ENCODE results near the gene HSPG2.
"Not testable (repeated sequence)": the region's sequence is repeated elsewhere in the genome, so short reads cannot be mapped to it uniquely, and the experiment has no call there.

Gene HSPG2

DNA sequence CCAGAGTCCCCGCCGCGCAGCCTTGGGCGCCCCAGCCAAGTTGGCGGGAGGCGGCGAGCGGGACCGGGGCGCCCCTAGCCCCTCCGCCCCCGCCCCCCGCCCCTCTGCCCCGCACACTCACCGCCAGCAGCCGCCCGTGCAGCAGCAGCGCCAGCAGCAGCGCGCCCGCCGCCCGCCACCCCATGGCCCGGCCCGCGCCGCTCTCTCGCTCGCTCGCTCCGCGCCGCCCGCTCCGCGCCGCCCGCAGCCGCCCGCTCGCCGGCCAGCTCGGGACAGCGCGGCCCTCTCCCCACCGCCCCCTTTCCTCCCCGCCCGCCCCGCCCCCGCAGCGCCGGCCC lies at the start of gene HSPG2:
Gene HSPG2, minus strand, starts transcription at position 277 of the 338 bp plus-strand sequence. Its CDS starts 93 bp downstream, at position 184.
- DNase-seq (ENCODE audit: low read depth in 4 of 4, low spot score in 1 of 4): no peak

DNA sequence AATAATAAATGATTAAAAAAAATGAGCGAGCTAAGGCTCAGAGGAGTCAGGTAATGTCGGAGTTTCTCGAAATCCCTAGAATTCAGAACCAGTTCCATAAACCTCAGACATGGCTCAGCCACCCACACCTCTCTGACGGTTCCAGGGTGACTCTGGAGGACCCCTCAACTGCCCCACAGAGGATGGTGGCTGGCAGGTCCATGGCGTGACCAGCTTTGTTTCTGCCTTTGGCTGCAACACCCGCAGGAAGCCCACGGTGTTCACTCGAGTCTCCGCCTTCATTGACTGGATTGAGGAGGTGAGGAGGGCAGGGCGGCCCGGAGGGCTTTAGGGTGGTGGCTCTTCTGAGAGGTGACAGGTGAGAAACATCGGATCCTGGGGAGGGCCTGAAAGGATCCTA lies 49.3 kb upstream of the HSPG2 start:
- not testable (repeated sequence) for DNase-seq (ENCODE audit: low read depth in 4 of 4, low spot score in 1 of 4)

GRCh38 chr1:21985893-21986292 lies 48.8 kb upstream of the HSPG2 start:
- not testable (repeated sequence) for DNase-seq (ENCODE audit: low read depth in 4 of 4, low spot score in 1 of 4)

DNA sequence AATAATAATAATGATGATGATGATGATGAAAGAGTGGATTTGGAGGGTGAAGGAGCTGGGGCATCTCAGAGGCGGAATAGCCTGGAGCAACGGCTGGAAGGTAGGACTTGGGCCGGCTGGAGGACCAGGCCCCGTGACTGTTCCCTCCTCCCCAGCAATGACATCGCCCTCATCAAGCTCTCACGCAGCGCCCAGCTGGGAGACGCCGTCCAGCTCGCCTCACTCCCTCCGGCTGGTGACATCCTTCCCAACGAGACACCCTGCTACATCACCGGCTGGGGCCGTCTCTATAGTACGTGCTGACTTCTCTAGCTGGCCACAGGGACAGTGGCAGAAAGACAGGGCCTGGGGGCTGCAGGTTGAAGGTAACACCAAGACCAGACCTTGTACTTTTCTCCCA lies 46.4 kb upstream of the HSPG2 start:
- DNase-seq (ENCODE audit: low read depth in 4 of 4, low spot score in 1 of 4): not testable (repeated sequence)

DNA sequence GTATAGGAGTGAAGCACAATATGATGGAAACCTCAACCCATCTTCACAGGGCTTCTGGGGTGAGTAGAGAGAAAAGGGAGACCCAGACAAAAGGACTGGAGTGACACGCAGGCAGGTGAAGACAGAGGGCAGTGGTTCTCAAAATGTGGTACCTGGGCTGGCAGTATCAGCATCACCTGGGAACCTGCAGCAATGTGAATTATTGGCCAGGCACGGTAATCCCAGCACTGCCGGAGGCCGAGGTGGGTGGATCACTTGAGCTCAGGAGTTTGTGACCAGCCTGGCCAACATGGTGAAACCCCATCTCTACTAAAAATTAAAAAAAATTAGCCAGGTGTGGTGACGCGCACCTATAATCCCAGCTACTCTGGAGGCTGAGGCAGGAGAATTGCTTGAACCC lies 45.0 kb upstream of the HSPG2 start:
- DNase-seq (ENCODE audit: low read depth in 4 of 4, low spot score in 1 of 4): not testable (repeated sequence)

DNA sequence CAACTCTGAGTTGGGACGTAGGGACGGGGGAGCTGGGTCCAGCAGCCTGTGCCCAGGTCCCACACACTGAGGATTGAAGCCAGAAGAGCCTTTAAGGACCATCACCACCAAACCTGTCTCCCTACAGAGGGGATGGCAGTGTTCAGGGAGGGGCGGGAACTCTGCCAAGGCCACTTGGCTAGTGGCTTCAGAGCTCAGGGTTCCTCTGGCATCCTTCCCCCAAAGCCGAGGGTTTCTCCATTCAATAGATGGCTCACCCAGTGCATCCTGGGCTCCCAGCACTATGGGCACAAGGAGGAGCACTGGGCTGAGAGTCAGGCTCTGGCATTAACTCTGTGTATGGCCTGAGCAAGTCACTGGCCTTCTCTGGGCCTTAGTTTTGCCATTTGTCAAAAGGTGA lies 44.1 kb upstream of the HSPG2 start:
- not testable (repeated sequence) for DNase-seq (ENCODE audit: low read depth in 4 of 4, low spot score in 1 of 4)

GRCh38 chr1:21980515-21981220 lies 43.6 kb upstream of the HSPG2 start:
- DNase-seq (ENCODE audit: low read depth in 4 of 4, low spot score in 1 of 4): not testable (repeated sequence)

DNA sequence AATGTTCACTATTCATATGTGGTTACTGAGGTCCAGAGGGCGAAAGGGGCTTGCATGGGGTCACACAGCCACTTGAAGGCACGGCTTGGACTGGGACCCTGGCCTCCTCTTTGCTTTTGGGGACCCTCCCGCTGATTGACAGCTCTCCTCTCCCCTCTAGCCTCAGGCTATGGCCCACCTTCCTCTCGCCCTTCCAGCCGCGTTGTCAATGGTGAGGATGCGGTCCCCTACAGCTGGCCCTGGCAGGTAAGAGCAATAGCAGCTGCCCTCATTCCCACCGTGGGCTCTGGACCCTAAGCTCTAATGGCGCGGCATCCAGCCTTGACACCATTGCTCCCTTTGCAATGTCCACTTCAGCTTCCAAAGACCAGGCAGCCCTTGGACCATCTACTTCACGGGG lies 41.1 kb upstream of the HSPG2 start:
- DNase-seq (ENCODE audit: low read depth in 4 of 4, low spot score in 1 of 4): not testable (repeated sequence)

DNA sequence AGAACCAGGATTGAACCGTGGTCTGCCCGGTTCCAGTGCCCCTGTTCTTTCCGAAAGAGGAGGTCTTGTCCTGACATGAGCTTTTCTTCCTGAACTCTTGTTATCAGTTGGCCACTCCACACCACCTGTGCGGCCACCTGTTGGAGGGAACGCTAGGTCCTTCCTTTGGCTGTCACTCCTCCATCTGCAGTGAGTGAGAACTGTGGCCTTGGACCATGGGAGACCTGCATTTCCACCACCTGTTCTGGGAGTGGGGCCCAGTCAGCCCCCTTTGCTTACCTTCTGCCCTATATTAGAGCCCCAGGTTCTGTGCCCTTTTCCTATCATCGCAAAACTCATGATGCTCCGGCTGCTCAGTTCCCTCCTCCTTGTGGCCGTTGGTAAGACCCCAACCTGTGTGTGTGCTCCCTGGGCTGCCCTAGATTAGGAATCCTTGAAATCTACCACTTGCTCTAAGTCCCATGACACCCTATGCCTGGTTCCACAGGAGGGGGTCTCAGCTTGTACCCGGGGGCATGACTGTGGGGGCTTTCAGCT lies 39.7 kb upstream of the HSPG2 start, which contains the start of gene CELA3B:
Gene CELA3B, plus strand, starts transcription at position 320 of the 537 bp plus-strand sequence. Its CDS starts 18 bp downstream, at position 338.
- DNase-seq (ENCODE audit: low read depth in 4 of 4, low spot score in 1 of 4): not testable (repeated sequence)

GRCh38 chr1:21975296-21975695 lies 38.2 kb upstream of the HSPG2 start:
- not testable (repeated sequence) for DNase-seq (ENCODE audit: low read depth in 4 of 4, low spot score in 1 of 4)

- DNase-seq (ENCODE audit: low read depth in 4 of 4, low spot score in 1 of 4): not testable (repeated sequence)
These were observed 37.6 kb upstream of the HSPG2 start for GRCh38 chr1:21974699-21975098.

GRCh38 chr1:21973948-21974347 lies 36.8 kb upstream of the HSPG2 start:
- not testable (repeated sequence) for DNase-seq (ENCODE audit: low read depth in 4 of 4, low spot score in 1 of 4)

DNA sequence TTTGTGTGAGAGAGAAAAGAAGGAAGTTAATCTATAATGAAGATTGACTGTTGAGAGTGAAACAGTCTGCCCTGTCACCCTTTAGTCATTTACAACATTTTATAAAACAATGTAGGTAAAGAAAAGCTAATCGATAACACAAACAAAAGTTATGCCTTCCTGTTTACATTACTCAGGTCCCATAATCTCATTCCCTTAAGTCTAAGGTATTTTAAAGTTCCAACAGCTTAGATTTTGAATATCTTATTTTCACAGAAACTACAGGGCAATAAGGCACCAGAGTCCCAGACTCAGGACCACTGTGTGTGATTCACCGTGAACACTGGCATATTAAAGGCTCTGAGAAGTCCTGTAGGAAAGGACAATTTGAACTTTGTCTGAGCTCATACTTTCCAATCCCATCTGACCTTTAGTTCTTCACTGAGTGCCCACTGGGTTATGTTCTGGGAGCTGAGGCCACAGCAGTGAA lies 35.9 kb upstream of the HSPG2 start:
- not testable (repeated sequence) for DNase-seq (ENCODE audit: low read depth in 4 of 4, low spot score in 1 of 4)

- DNase-seq (ENCODE audit: low read depth in 4 of 4, low spot score in 1 of 4): not testable (repeated sequence)
These were observed 33.4 kb upstream of the HSPG2 start for GRCh38 chr1:21970523-21970922.

DNA sequence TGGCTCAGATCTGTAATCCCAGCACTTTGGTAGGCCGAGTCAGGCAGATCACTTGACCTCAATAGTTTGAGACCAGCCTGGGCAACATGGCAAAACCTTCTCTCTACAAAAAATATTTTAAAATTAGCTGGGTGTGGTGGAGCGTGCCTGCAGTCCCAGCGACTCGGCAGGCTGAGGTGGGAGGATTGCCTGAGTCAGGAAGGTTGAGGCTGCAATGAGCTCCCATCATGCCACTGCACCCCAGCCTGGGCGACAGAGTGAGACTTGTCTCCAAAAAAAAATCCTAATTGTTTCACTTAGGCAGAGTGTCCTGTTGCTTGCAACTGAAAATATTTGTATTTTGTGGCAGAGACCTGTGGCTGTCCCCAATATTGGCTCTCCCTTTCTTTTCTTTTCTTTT lies 32.0 kb upstream of the HSPG2 start:
- not testable (repeated sequence) for DNase-seq (ENCODE audit: low read depth in 4 of 4, low spot score in 1 of 4)

DNA sequence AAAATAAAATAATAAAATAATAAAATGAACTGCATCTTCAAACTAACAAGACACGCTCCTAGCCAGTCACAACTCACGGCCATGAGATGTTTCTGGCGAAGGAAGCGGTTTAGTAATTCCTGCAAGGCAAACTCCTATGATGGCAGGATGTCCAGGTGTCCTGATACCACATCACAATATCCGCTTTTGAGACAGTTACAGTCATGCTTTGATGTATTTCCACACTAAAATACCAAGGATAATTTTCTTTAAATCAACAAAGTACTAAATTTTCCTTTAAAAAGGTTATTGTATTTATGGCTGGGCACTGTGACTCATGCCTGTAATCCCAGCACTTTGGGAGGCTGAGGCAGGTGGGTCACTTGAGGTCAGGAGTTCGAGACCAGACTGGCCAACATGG lies 30.1 kb upstream of the HSPG2 start:
- not testable (repeated sequence) for DNase-seq (ENCODE audit: low read depth in 4 of 4, low spot score in 1 of 4)

DNA sequence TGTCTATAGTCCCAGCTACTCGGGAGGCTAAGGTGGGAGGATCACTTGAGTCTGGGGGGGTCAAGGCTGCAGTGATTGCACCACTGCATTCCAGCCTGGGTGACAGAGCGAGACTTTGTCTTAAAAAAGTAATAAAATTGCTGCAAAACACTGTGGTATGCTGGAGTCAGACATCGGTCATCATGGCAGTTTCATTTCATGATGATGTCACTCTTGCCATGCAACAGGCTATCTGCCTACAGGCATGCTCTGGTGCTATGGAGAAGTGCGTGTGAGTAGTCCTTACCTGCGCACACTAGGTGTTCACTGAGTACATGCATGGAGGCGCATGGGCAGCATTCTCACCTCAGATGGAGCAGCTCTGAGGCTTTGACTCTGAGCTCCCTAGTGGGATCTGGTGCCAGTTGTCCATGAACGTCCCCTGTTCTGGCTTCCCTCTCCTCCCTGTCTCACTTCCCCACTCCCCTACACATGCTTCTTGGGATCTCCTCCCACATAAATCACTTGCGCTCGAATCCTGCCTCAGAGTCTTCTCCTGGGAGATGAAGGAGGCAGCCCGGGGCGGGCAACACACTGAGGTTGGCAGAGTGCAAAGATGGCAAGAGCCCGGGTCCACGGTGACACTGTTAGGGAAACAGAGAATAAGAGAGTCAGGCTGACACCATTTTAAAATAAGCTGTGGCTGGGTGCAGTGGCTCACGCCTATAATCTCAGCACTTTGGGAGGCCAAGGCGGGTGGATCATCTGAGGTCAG lies 29.3 kb upstream of the HSPG2 start:
- no peak for DNase-seq (ENCODE audit: low read depth in 4 of 4, low spot score in 1 of 4)

DNA sequence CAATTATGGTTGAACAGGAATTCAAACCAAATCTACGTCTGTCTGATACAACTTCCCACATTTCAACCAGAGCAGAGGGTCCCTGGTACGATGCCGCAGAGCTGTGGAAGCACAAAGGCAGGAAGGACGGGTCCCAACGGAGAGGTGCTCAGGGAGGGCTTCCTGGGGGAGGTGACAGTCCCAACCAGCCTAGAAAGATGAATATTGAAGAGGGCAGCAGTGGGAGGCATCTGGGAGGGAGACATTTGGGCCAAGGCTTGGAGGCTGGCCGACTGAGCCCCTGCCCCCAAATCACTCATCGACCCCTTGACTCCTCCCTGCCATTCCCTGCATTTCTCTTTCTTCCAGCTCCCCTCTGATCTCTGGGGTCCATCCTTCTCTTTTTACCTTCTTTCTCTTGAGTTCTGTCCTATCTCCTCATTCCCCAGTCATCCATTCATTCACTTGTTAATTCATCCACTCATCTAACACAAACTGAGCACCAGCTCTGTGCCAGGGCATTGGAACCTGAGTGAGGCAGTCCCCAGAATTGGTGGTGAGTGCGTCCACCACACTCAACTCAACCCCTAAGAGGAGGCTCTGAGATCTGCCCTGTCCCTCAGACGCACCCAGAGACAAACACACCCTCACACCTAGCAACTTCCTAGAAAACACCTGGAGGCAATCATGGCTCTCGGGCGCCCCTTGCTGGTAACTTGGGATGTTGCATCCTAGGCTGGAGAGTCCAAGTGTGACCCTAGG lies 26.5 kb upstream of the HSPG2 start:
- peak; percentile 69 to 89 (median 71) for DNase-seq (ENCODE audit: low read depth in 4 of 4, low spot score in 1 of 4)

DNA sequence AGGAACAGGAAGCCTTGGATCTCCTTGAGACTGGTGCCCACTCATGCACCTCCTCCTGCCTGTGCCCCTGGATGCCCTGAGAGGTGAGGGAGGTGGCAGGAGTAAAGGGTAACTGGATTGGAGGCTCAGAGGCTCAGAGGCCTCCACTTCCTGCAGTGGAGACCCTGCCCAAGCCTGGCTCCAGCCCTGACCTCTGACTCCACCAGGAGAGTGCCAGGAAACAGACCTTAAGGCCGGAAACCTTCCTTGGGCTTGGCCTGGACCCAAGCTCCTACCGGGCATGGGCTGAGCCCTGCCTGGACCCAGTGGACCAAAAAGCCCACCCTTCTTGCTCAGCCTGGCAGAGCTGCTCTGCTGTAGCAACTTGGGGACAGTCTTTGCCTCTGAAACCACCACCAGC lies 24.7 kb upstream of the HSPG2 start:
- no peak for DNase-seq (ENCODE audit: low read depth in 4 of 4, low spot score in 1 of 4)

GRCh38 chr1:21961337-21961736 lies 24.2 kb upstream of the HSPG2 start:
- DNase-seq (ENCODE audit: low read depth in 4 of 4, low spot score in 1 of 4): no peak

All from stimulated activated CD4-positive, alpha-beta T cell treated with anti-CD3 and anti-CD28 coated beads, Interleukin-1b, Interleukin-23, amount 100 ng/mL, for 24 hours (primary cell).